Measurements from ENCODE around the gene SFMBT2.

GRCh38 chr10:7179536-7179935 is 231.3 kb downstream of the SFMBT2 start:
- TF ChIP-seq CTCF (IDR thresholded peaks at IDR 0.05) (no peak), POLR2A (IDR thresholded peaks at IDR 0.05; ENCODE audit: low read depth) (no peak), POLR2AphosphoS5 (IDR thresholded peaks at IDR 0.05) (no peak)

Data from esophagus muscularis mucosa (tissue), 3 donors.